Limb (tissue), 2 donors: ENCODE data around the gene CASP14.
"Not testable (repeated sequence)": the region's sequence is repeated elsewhere in the genome, so short reads cannot be mapped to it uniquely, and the experiment has no call there.

Source experiments
- DNase-seq, 2 donors: peaks; one replicate each; pipeline ENCODE4 v3.0.0-alpha.2; 2016; ENCODE audit errors: extremely low spot score in 2 of 2

CASP14 gene

GRCh38 chr19:15072930-15073647, 23.8 kb downstream of the CASP14 start:
- no peak for DNase-seq

- DNase-seq = no peak
Observed at GRCh38 chr19:15074371-15074770, 25.1 kb downstream of the CASP14 start.

DNA sequence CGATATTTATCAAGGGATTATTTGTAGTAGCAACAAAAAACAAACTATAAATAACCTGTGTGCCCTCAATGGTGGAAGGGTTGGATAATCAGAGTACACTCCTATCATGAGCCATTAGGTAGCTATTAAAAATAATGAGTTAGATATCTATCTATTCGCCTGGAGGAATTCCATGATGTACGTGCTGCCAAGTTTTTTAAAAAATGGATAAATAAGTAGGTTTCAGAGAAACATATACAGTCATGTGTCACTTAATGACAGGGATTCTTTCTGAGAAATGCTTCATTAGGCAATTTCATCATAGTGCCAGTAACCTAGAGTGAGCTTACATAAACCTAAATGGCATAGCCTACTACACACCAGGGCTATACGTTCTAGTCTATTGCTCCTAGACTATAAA, 26.5 kb downstream of the CASP14 start:
- no peak for DNase-seq

GRCh38 chr19:15080002-15080401, 30.7 kb downstream of the CASP14 start:
- not testable (repeated sequence) for DNase-seq

DNA sequence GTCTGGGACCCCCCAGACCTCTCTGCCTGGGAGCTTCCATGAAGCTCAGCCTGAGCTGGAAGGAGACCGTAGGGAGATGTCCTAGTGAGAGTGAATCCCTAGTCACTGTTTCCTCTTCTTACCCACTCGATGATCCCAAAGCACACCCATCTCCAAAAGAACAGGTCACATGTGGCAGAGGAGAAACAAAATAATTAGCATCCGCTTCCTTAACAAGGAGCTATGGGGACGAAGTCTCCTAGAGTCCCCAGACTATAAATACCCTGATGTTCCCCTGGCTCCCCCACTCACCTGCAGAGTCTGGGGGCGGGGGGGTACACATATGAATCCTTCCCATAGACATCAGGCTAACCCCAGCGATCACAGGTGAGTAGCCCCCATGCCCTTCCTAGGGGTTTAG, 32.6 kb downstream of the CASP14 start, which contains the start of gene OR1I1:
TSS of gene OR1I1 (plus strand) at position 301 of the 400 bp plus-strand sequence. CDS start 4,855 bp downstream, outside the sequence.
- DNase-seq = no peak

GRCh38 chr19:15087182-15087581, 37.9 kb downstream of the CASP14 start:
- no peak for DNase-seq

- peak in 1 of 2 donors; percentile 74 for DNase-seq
Observed at GRCh38 chr19:15091918-15092753, 42.9 kb downstream of the CASP14 start.

DNA sequence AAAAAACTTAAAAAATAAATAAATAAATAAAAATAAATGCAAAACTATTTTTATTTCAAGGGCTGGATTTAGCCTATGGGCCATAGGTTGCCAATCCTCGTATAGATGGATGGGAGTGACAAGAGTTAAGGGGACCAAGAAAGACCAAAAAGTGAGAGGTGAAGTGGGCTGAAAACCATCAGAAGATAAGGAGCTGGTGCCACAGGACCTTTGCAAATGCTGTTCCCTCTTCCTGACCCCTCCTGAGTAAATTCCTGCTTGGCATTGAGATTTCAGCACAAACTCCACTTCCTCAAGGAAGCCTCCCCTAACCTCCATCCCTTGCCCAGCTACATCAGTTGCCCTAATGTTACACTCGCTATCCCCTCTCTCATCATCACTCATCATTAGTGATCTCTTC, 43.7 kb downstream of the CASP14 start:
- no peak for DNase-seq

DNA sequence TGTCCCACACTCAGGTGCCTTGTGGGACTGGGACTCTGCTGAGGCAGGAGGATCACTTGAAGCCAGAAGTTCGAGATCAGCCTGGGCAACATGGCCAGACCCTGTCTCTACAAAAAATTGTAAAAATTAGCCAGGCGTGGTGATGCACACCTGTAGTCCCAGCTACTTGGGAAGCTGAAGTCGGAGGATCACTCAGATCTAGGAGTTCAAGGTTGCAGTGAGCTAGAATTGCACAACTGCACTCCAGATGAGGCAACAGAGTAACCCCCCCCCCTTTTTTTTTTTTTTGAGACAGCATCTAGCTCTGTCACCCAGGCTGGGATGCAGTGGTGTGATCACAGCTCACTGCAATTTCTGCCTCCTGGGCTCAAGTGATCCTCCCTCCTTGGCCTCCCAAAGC, 46.9 kb downstream of the CASP14 start:
- no peak for DNase-seq

GRCh38 chr19:15097980-15098379, 48.7 kb downstream of the CASP14 start:
- not testable (repeated sequence) for DNase-seq

DNA sequence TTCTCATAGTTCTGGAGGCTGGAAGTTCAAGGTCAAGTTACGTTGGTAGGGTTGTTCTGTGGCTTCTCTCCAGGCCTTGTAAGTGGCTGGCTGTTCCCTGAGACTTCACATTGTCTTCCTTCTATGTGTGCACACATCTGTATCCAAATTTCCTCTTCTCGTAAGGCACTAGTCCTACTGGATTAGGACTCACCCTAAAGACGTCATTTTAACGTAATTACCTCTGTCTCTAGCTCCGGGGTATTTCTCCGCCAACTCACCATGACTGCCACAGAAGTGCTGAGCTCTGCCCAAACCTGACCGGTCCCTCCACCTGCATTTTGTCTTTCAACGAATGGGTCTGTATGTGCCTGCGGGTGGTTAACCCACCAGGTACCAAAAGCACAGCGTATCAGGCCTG, 49.2 kb downstream of the CASP14 start:
- no peak for DNase-seq

DNA sequence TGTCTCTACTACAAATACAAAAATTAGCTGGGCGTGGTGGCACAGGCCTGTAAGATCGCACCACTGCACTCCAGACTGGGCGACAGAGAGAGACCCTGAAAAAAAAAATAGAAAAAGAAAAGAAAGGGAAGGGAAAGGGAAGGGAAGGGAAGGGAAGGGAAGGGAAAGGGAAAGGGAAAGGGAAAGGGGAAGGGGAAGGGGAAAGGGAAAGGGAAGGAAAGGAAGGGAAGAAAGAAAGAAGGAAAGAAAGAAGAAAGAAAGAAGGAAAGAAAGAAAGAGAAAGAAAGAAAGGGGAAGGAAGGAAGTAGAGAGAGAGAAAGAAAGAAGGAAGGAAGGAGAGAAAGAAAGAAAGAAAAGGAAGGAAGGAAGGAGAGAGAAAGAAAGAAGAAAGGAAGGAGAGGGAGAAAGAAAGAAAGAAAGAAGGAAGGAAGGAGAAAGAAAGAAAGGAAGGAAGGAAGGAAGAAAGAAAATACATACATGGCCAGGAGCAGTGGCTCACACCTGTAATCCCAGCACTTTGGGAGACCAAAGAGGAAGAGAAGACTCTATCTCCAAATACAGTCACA, 49.8 kb downstream of the CASP14 start:
- no peak for DNase-seq

- DNase-seq = no peak
Observed at GRCh38 chr19:15101479-15102082, 52.3 kb downstream of the CASP14 start.

- DNase-seq = no peak
Observed at GRCh38 chr19:15104003-15104402, 54.7 kb downstream of the CASP14 start.

DNA sequence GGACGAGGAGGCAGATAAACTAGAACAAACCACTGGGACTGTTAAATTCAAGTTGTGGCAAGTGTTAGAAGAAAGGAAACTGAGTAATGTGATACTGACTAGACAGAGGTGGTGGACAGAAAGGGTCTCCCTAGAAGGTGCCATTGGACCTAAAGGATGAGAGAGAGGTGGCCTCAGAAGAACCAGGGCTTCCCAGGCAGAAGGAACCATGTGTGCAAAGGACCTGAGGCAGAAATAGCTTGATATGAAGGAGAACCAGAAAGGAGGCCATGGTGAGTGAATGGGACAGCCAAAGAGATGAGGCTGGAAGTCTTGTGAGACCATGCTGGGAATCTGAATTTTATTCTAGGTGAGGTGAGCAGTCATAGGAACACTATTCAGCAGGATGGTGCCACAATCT, 55.1 kb downstream of the CASP14 start:
- DNase-seq = no peak

- no peak for DNase-seq
Observed at GRCh38 chr19:15105044-15105443, 55.8 kb downstream of the CASP14 start.

- DNase-seq = peak; percentile 57 to 79
Observed at GRCh38 chr19:15107061-15108010, 58.1 kb downstream of the CASP14 start, which contains the start of gene SYDE1. TSS of gene SYDE1 (plus strand) at chr19:15107401. CDS start at chr19:15107434, 33 bp downstream.
